ENCODE data around the gene ZNF814. TPM values are rescaled to one million over a fixed set of nuclear protein-coding genes. Genes with fewer than 3 reads are reported as not detected.
A peak's percentile ranks its signal among the peaks of the same experiment; 100 is the strongest.
"Not testable (repeated sequence)": the region's sequence is repeated elsewhere in the genome, so short reads cannot be mapped to it uniquely, and the experiment has no call there.

The ZNF814 gene
- total RNA-seq, 2 experiments from 2014 or later, result 20.9 to 22.2 TPM

DNA sequence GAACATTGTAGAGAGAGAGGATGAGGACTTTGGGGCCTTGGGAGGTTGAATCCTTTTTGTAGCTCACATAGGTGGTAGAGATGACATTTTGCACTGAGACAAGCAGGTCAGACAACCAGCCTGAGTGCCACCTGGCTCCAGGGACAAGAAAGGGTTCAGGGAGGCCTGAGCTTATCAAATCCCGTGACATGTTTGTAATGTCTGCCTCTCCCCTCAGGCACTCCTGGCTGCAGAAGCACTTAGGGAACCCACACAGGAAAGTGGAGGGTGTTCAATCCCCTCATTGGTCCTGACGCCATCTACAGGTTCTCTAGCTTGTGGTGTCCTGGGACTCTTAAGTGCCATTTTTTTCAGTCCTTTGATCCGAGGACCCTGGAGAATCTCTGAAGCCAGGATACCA lies 67.7 kb downstream of the ZNF814 start:
- H3K36me3 Mint-ChIP-seq (ENCODE audit: low read depth), result peaks cover 44% of the 10 kb centered on the region
- peak overlapping the region; percentile 96 for H3K4me3 Mint-ChIP-seq
- peaks cover 44% of the 10 kb centered on the region for H3K4me1 Mint-ChIP-seq
- peak overlapping the region; percentile 99 for H3K27ac Mint-ChIP-seq
- DNase-seq, POLR2A ChIA-PET, H3K27me3 Mint-ChIP-seq, H3K9me3 Mint-ChIP-seq: not testable (repeated sequence)
- CTCF ChIA-PET, result interaction anchor here (1.2 kb wide), 1 partner anchor 21 kb away, joined by 3 read pairs; no protein-coding TSS in a partner anchor

DNA sequence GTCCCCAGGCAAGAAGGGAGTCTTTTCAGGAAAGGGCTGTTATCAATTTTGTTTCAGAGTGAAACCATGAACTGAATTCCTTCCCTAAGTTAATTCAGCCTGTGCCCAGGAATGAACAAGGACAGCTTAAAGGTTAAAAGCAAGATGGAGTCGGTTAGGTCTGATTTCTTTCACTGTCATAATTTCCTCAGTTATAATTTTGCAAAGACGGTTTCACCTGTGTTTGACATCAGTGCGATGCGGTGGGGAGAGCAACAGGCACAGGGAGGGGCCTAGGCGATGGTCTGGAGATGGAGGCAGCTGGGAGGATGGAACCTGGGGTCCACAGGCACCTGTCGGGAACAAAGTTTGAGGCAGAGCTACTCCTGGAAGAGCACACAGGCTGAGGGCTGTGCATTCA lies 68.2 kb downstream of the ZNF814 start:
- Mint-ChIP-seq H3K27me3 (no peaks in the 10 kb centered on the region), H3K9me3 (no peaks in the 10 kb centered on the region), H3K4me3 (peak overlapping the region; percentile 96), H3K4me1 (peaks cover 46% of the 10 kb centered on the region), H3K27ac (peak overlapping the region; percentile 99), H3K36me3 (ENCODE audit: low read depth) (peaks cover 40% of the 10 kb centered on the region)
- ChIA-PET POLR2A (no interaction called here), CTCF (interaction anchor here (1.2 kb wide), 1 partner anchor 22 kb away, joined by 3 read pairs; no protein-coding TSS in a partner anchor)
- DNase-seq, result no peak

DNA sequence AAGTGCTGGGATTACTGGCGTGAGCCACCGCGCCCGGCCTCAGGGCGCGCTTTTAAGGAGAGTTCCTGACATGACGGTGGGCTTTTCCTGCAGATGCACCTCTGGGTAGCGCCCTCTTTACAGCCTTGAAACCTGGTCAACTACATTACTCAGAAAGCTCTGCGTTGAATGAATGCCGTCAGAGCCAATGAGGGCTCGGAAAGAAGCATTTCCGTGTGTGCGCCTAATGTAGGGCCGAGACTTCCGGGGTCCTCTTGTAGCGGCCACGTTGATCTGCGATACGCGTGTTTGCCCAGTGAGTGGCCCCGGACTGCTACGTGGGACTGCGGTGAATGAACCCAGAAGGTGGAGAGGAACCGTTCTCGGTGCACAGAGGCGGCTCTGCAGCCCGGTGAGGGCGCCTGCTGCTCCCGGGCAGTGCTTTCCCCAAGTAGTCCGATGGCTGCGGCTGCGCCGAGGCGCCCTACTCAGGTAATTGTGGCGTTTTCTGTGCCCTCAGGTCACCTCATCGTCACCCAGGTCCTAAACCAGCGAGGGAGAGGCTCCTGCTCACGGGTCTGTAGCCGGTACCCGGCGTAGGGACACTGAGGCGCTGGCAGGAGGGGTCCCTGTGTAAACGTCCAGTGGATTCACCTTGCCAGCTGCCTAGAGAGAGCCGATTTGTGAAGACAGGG lies 69.2 kb downstream of the ZNF814 start:
- ChIA-PET CTCF (interaction anchor here (2.0 kb wide), 1 partner anchor 30 kb away, joined by 6 read pairs; the partner anchor contains the start of gene ZNF587), POLR2A (interaction anchor here (0.7 kb wide), 1 partner anchor 31 kb away, joined by 9 read pairs; no protein-coding TSS in a partner anchor)
- H3K36me3 Mint-ChIP-seq (ENCODE audit: low read depth), result peaks cover 36% of the 10 kb centered on the region
- no peaks in the 10 kb centered on the region for H3K9me3 Mint-ChIP-seq
- DNase-seq, result peak; percentile 88
- H3K27me3 Mint-ChIP-seq, result no peaks in the 10 kb centered on the region
- H3K27ac Mint-ChIP-seq, result peak overlapping the region; percentile 99
- H3K4me3 Mint-ChIP-seq, result peak overlapping the region; percentile 96
- peaks cover 55% of the 10 kb centered on the region for H3K4me1 Mint-ChIP-seq

DNA sequence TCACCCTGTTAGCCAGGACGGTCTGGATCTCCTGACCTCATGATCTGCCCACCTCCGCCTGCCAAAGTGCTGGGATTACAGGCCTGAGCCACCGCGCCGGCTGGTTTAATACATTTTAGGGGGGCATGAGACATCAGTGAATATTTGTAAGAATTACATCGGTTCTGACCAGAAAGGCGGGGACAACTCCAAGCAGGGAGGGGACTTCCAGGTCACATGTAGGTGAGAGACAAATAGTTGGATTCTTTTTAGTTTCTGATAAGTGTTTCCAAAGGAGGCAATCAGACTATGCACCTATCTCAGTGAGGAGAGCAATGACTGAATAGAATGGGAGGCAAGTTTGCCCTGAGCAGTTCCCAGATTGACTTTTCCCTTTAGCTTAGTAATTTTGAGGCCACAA lies 70.5 kb downstream of the ZNF814 start:
- Mint-ChIP-seq H3K4me3 (peak overlapping the region; percentile 96), H3K27me3 (no peaks in the 10 kb centered on the region), H3K36me3 (ENCODE audit: low read depth) (peaks cover 34% of the 10 kb centered on the region), H3K27ac (peak overlapping the region; percentile 52), H3K4me1 (peaks cover 61% of the 10 kb centered on the region), H3K9me3 (no peaks in the 10 kb centered on the region)
- ChIA-PET POLR2A (no interaction called here), CTCF (interaction anchor here (2.0 kb wide), 1 partner anchor 31 kb away, joined by 6 read pairs; the partner anchor contains the start of gene ZNF587)
- DNase-seq, result no peak

DNA sequence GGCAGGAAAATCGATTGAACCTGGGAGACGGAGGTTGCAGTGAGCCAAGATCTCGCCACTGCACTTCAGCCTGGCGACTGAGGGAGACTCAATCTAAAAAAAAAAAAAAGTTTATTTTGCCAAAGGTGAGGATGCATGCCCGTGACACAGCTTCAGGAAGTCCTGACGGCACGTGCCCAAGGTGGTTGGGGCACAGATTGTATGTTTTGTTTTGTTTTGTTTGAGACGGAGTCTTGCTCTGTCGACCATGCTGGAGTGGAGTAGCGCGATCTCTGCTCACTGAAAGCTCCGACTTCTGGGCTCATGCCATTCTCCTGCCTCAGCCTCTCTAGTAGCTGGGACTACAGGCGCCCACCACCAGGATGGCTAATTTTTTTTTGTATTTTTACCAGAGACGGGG lies 70.9 kb downstream of the ZNF814 start:
- ChIA-PET CTCF (no interaction called here), POLR2A (no interaction called here)
- no peaks in the 10 kb centered on the region for H3K27me3 Mint-ChIP-seq
- H3K27ac Mint-ChIP-seq, result peak overlapping the region; percentile 46
- H3K9me3 Mint-ChIP-seq, result no peaks in the 10 kb centered on the region
- peaks cover 61% of the 10 kb centered on the region for H3K4me1 Mint-ChIP-seq
- peaks cover 32% of the 10 kb centered on the region for H3K36me3 Mint-ChIP-seq (ENCODE audit: low read depth)
- no peak for DNase-seq
- peak overlapping the region; percentile 96 for H3K4me3 Mint-ChIP-seq

DNA sequence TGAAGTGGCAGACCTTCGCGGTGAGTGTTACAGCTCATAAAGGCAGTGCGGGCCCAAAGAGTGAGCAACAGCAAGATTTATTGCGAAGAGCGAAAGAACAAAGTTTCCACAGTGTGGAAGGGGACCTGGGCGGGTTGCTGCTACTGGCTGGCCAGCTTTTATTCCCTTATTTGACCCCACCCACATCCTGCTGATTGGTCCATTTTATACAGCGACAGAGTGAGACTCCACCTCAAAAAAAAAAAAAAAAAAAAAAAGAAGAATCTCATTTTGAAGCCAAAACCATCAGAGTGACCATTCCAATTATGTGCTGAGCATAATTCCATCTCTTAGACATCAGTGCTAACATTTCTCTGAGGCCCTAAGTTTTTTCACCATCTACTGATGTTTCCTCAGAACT lies 72.2 kb downstream of the ZNF814 start:
- H3K36me3 Mint-ChIP-seq (ENCODE audit: low read depth), result peaks cover 30% of the 10 kb centered on the region
- ChIA-PET POLR2A (no interaction called here), CTCF (no interaction called here)
- no peaks in the 10 kb centered on the region for H3K27me3 Mint-ChIP-seq
- no peaks in the 10 kb centered on the region for H3K9me3 Mint-ChIP-seq
- no peak overlapping the region for H3K27ac Mint-ChIP-seq
- peaks cover 63% of the 10 kb centered on the region for H3K4me1 Mint-ChIP-seq
- DNase-seq, result no peak
- no peak overlapping the region for H3K4me3 Mint-ChIP-seq

DNA sequence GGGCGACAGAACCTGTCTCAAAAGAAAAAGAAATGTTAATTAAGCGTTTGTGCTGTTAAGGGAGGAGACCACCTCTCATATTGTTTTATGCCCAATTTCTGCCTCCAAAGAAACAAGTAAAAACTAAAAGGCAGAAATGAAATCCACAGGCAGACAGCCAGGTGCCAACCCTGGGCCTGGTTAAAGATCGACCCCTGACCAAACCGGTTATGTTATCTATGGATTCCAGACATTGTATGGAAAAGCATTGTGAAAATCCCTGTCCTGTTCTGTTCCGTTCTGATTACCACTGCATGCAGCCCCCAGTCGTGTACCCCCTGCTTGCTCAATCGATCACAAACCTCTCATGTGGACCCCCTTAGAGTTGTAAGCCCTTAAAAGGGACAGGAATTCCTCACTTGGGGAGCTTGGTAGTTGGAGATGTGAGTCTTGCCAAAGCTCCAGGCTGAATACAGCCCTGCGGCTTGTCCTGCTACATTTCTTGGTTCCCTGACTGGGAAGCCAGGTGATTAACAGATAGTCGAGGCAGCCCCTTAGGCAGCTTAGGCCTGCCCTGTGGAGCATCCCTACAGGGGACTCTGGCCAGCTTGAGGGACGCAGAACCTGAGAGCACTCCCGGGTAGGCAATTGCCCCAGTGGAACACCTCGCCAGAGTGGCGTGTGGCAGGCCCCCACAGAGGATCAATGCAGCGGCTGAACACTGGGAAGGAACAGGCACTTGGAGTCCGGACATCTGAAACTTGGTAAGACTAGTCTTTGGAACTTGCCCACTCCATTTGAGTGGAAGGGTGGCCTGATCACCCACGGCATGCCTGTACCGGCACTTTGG lies 73.4 kb downstream of the ZNF814 start:
- Mint-ChIP-seq H3K27ac (peak overlapping the region; percentile 94), H3K36me3 (ENCODE audit: low read depth) (peaks cover 29% of the 10 kb centered on the region), H3K9me3 (no peaks in the 10 kb centered on the region), H3K4me1 (peaks cover 54% of the 10 kb centered on the region), H3K4me3 (peak overlapping the region; percentile 95), H3K27me3 (no peaks in the 10 kb centered on the region)
- no peak for DNase-seq
- ChIA-PET CTCF (interaction anchor here (1.0 to 1.7 kb wide), 2 partner anchors 15 to 29 kb away, joined by 3 read pairs; no protein-coding TSS in a partner anchor), POLR2A (no interaction called here)

DNA sequence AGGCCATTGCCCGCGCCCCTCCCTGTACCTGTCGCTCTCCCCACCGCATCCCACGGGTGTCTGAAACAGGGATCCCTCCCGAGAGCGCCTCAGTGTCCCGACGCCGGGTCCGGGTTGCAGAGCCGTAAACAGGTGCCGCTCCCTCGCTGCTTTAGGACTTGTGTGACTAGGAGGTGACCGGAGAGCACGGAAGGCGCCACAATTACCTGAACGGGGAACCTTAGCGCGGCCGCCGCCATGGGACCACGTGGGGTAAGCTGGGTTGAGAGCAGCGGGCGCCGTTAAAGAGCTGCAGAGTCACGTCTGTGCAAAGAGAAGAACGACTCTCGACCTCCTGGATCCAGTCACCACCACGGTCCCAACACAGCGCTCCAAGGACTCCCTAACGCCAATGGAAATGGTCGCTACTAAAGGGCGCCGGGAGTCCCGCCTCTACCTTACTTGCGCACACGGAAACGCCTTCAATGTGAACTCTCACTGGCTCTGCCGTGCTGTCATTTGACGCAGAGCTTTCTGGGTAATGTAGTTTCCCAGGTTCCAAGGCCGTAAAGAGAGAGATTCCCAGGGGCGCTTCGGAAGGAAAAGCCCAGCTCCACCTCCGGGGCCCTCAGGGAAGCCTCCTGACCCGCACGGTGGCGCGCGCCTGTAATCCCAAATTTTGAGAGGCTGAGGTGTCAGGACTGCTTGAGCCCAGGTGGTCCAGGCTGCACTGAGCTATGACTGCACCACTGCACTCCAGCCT lies 74.2 kb downstream of the ZNF814 start, which contains the start of gene ZNF552:
ZNF552 (minus strand) TSS at position 409 of the 742 bp plus-strand sequence; CDS start at position 239, 170 bp downstream.
- ChIA-PET CTCF (interaction anchor here (1.0 to 1.7 kb wide), 2 partner anchors 14 to 30 kb away, joined by 3 read pairs; no protein-coding TSS in a partner anchor), POLR2A (no interaction called here)
- H3K36me3 Mint-ChIP-seq (ENCODE audit: low read depth), result peaks cover 32% of the 10 kb centered on the region
- DNase-seq, result peak; percentile 83
- peaks cover 48% of the 10 kb centered on the region for H3K4me1 Mint-ChIP-seq
- peak within 1 kb of the TSS; percentile 95 for H3K4me3 Mint-ChIP-seq
- no peaks in the 10 kb centered on the region for H3K9me3 Mint-ChIP-seq
- H3K27me3 Mint-ChIP-seq, result no peaks in the 10 kb centered on the region
- H3K27ac Mint-ChIP-seq, result peak within 1 kb of the TSS; percentile 94

DNA sequence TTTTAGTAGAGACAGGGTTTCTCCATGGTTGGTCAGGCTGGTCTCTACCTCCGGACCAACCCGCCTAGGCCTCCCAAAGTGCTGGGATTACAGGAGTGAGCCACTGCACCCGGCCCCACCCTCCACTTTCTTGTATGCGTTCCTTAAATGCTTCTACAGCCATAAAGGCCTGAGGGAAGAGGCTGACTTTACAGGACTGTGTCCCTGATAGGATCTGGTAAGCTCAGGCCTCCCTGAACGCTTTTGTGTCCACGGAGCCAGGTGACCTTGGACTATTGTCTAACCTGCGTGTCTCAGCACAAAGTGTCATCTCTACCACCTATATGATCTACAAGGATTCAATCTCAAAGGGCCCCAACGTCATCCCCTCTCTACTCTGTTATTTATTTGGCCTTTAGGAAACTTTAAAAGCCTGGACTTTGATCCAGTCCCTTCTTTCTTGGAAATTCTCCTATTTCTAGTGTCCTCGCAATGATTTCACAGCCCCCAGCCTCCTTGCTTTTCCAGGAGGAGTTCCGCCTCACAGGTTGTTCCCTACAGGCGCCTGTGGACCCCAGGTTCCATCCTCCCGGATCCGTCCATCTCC lies 74.8 kb downstream of the ZNF814 start:
- peaks cover 39% of the 10 kb centered on the region for H3K36me3 Mint-ChIP-seq (ENCODE audit: low read depth)
- peak overlapping the region; percentile 95 for H3K4me3 Mint-ChIP-seq
- H3K27me3 Mint-ChIP-seq, result no peaks in the 10 kb centered on the region
- H3K9me3 Mint-ChIP-seq, result no peaks in the 10 kb centered on the region
- H3K4me1 Mint-ChIP-seq, result peaks cover 44% of the 10 kb centered on the region
- CTCF ChIA-PET, result interaction anchor here (1.7 kb wide), 1 partner anchor 31 kb away, joined by 3 read pairs; no protein-coding TSS in a partner anchor
- POLR2A ChIA-PET, result no interaction called here
- DNase-seq, result no peak
- H3K27ac Mint-ChIP-seq, result peak overlapping the region; percentile 94

DNA sequence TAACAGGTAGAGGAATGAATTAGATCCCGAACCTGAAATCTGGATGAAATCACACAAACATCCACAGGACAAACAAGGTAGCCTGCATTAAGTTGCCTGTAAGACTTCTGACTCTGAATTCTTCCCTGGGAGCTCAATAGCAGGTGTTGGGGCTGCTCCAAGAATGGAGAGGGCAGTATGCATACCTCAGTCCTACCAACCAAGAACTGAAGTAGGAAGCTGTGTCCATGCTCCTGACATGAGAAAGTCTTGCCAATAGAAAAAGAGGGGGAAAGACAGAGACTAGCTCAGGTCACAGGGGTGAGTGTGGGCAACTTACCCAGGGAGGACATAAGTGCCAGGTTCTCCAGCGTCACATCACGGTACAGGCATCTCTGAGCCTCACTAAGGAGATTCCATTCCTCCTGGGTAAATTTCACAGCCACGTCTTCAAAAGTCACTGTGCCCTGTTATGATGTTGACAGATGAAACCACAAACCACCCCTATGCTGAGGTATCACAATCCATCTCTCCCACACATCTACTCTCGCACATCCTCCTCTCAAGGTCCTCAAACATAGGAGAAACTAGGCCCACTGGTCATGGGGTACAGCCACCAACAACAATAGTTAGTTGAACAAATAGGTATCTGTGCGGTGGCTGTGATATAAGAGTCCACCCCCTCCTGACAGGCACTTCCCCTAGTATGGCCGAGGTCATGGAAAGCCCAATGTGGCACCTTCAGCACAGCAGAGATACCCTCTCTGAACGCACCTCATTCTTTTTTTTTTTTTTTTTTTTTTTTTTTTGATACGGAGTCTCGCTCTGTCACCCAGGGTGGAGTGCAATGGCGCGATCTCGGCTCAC lies 75.6 kb downstream of the ZNF814 start:
- CTCF ChIA-PET, DNase-seq, H3K9me3 Mint-ChIP-seq, POLR2A ChIA-PET, H3K27me3 Mint-ChIP-seq: not testable (repeated sequence)
- peak overlapping the region; percentile 78 for H3K27ac Mint-ChIP-seq
- H3K36me3 Mint-ChIP-seq (ENCODE audit: low read depth), result peaks cover 45% of the 10 kb centered on the region
- peak overlapping the region; percentile 95 for H3K4me3 Mint-ChIP-seq
- H3K4me1 Mint-ChIP-seq, result peaks cover 39% of the 10 kb centered on the region

DNA sequence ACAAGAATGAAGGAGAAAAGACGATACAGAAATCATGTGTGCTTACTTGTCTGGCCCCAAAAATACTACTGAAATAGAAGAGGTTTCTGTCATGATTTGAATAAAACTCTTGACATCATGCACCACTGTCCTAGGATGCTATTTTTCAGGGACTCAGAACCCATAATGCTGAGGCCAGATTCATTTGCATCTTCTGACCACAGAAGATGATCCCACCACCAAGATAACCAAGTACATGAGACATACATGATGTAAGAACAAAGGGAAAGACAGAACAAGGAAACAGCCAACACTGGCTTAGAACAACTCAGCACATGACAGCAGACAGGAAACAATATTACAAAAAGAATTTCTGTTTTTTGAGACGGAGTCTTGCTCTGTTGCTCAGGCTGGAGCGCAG lies 76.6 kb downstream of the ZNF814 start:
- ChIA-PET CTCF (no interaction called here), POLR2A (no interaction called here)
- Mint-ChIP-seq H3K4me3 (no peak overlapping the region), H3K27ac (peak overlapping the region; percentile 65), H3K27me3 (no peaks in the 10 kb centered on the region), H3K36me3 (ENCODE audit: low read depth) (peaks cover 53% of the 10 kb centered on the region), H3K4me1 (peaks cover 39% of the 10 kb centered on the region), H3K9me3 (no peaks in the 10 kb centered on the region)
- DNase-seq, result no peak
